Measurements from ENCODE around the gene DTNB.

The DTNB gene

GRCh38 chr2:25453199-25453905, 220.0 kb downstream of the DTNB start:
- TF ChIP-seq, protein P1, sequence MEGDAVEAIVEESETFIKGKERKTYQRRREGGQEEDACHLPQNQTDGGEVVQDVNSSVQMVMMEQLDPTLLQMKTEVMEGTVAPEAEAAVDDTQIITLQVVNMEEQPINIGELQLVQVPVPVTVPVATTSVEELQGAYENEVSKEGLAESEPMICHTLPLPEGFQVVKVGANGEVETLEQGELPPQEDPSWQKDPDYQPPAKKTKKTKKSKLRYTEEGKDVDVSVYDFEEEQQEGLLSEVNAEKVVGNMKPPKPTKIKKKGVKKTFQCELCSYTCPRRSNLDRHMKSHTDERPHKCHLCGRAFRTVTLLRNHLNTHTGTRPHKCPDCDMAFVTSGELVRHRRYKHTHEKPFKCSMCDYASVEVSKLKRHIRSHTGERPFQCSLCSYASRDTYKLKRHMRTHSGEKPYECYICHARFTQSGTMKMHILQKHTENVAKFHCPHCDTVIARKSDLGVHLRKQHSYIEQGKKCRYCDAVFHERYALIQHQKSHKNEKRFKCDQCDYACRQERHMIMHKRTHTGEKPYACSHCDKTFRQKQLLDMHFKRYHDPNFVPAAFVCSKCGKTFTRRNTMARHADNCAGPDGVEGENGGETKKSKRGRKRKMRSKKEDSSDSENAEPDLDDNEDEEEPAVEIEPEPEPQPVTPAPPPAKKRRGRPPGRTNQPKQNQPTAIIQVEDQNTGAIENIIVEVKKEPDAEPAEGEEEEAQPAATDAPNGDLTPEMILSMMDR (IDR thresholded peaks at IDR 0.05) = no peak

DNA sequence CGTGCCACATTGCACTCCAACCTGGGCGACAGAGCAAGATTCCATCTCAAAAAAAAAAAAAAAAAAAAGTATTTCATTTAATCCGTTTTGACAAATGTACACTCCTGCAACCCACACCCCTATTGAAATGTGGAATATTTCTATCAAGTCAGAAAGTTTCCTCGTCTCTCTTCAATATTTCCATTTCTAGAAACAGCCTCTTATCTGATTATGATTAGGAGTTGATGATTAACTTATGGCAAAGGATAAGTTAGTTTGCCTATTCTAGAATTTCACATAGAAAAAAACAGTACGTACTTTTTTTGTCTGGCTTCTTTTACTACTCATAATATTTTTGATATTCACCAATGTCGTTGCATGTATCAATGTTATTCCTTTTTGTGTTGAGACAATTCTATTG, 224.6 kb downstream of the DTNB start:
- TF ChIP-seq, protein P1 (IDR thresholded peaks at IDR 0.05) = no peak

GRCh38 chr2:25447018-25447417, 226.4 kb downstream of the DTNB start:
- TF ChIP-seq, protein P1 (IDR thresholded peaks at IDR 0.05) = no peak

GRCh38 chr2:25446122-25446521, 227.3 kb downstream of the DTNB start:
- TF ChIP-seq, protein P1 (IDR thresholded peaks at IDR 0.05) = no peak

- TF ChIP-seq, protein P1 (IDR thresholded peaks at IDR 0.05) = no peak
Observed at GRCh38 chr2:25445464-25445863, 227.9 kb downstream of the DTNB start.

- TF ChIP-seq, protein P1 (IDR thresholded peaks at IDR 0.05) = no peak
Observed at GRCh38 chr2:25444608-25445270, 228.6 kb downstream of the DTNB start.

- TF ChIP-seq, protein P1 (IDR thresholded peaks at IDR 0.05) = no peak
Observed at GRCh38 chr2:25443766-25444165, 229.6 kb downstream of the DTNB start.

Measured in LNCAP (cell line).